ENCODE measurements around the gene SCN5A.

The SCN5A gene

GRCh38 chr3:38622336-38622735 lies 27.2 kb downstream of the SCN5A start:
- no peak for DNase-seq

- no peak for DNase-seq
Observed at GRCh38 chr3:38620236-38620635, 29.3 kb downstream of the SCN5A start.

- DNase-seq, result no peak
Observed at GRCh38 chr3:38618343-38618742, 31.1 kb downstream of the SCN5A start.

- DNase-seq, result no peak
Observed at GRCh38 chr3:38617586-38617985, 31.9 kb downstream of the SCN5A start.

GRCh38 chr3:38617137-38617536 lies 32.4 kb downstream of the SCN5A start:
- DNase-seq, result no peak

- DNase-seq, result no peak
Observed at GRCh38 chr3:38616658-38617057, 32.8 kb downstream of the SCN5A start.

- DNase-seq, result no peak
Observed at GRCh38 chr3:38616111-38616510, 33.4 kb downstream of the SCN5A start.

- DNase-seq, result no peak
Observed at GRCh38 chr3:38614651-38615352, 34.7 kb downstream of the SCN5A start.

- no peak for DNase-seq
Observed at GRCh38 chr3:38614091-38614490, 35.4 kb downstream of the SCN5A start.

GRCh38 chr3:38613426-38613825 lies 36.1 kb downstream of the SCN5A start:
- DNase-seq, result no peak

- DNase-seq, result no peak
Observed at GRCh38 chr3:38611866-38612265, 37.6 kb downstream of the SCN5A start.

- DNase-seq, result no peak
Observed at GRCh38 chr3:38610934-38611333, 38.6 kb downstream of the SCN5A start.

GRCh38 chr3:38610436-38610835 lies 39.1 kb downstream of the SCN5A start:
- DNase-seq, result no peak

- no peak for DNase-seq
Observed at GRCh38 chr3:38609386-38610111, 39.9 kb downstream of the SCN5A start.

- no peak for DNase-seq
Observed at GRCh38 chr3:38608961-38609360, 40.5 kb downstream of the SCN5A start.

GRCh38 chr3:38608086-38608775 lies 41.3 kb downstream of the SCN5A start:
- DNase-seq, result no peak

- DNase-seq, result no peak
Observed at GRCh38 chr3:38606561-38606960, 42.9 kb downstream of the SCN5A start.

GRCh38 chr3:38605981-38606380 lies 43.5 kb downstream of the SCN5A start:
- DNase-seq, result no peak

GRCh38 chr3:38604246-38604645 lies 45.2 kb downstream of the SCN5A start:
- DNase-seq, result no peak

GRCh38 chr3:38603731-38604131 lies 45.8 kb downstream of the SCN5A start:
- DNase-seq, result no peak

GRCh38 chr3:38602576-38603250 lies 46.8 kb downstream of the SCN5A start:
- DNase-seq, result no peak

GRCh38 chr3:38601956-38602550 lies 47.4 kb downstream of the SCN5A start:
- no peak for DNase-seq

- DNase-seq, result no peak
Observed at GRCh38 chr3:38600551-38600950, 48.9 kb downstream of the SCN5A start.
